HG02610 (cell line): ENCODE measurements around the gene FBRS.
"Not testable (repeated sequence)": the region's sequence is repeated elsewhere in the genome, so short reads cannot be mapped to it uniquely, and the experiment has no call there.

Source experiments
- ATAC-seq: cut with Tn5 transposase; IDR thresholded peaks from one replicate; pipeline ENCODE4 v1.9.1; 2021; ENCODE audit warnings: mild to moderate bottlenecking, moderate library complexity; ENCODE audit not compliant: unreplicated experiment

Gene FBRS

DNA sequence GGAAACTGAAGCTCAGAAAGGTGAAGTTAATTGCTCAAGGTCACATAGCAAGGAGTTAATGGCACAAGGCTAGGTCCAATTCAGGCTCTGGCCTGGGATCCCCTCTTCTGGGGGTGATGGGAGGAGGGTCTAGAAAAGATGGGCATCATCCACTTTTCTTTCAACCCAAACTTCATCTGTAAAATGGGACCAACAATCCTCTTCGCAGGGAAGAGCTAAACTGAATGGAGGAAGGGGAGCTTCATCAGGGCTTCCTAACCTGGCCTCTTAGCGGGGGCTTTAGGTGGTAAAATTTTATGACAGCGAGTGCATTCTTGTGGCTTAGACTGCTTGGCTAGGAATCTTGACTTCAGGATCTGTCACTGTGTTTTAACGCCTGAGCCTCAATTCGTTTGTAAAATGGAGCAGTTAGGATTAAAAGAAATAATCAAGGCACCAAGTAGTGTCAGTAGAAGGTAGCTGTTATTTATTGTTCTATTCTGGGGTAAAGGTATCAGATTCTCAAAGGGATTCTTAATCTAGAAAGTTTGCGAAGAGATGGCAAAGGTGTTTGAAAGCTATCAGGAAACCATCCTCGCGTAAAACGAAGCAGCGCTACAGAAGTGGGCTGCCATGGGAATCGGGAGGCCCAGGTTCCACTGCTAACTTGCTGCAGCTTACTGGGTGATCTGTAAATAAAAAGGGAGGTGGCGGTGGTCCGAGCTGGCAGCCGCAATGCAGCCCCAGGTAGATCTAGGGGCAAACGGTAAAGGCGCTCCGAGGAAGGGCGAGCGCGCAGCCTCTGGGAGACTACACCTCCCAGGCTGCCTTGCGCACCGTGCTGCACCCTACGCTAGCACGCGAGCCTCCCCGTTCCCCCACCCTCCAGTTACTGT, 39.3 kb downstream of the FBRS start:
- ATAC-seq, result peak; percentile 81

DNA sequence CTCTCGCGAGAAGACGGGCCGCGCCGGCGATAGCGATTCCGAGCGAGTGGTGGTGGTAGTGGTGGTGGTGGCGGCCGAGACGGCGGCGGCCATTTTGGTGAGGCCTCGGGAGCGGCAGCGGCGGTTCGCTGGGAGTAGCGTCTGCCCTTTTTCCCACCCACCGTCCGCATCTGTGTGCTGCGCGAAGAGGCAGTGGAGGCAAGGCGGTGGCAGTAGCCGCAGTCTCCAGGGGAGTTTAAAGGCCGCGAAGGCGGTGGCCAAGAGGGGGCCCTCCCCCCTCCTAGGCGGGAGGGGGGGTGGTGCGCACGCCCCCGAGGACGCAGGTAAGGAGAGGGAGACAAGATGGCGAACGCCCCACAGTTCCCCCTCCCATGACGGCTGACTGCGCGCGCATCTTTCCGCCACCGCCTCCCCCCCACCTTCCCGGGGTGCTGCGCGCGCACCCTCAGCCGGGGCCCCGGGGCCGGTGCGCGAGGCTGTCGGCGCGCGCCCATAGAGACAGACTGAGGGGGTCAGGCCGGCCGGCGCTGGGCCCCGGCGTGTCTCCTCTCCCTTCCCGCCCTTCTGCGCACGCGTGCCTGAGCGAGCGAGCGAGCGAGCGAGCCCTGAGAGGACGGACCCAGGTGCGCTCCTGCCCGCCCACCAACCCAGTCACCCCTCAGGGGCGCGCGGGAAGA, 40.0 kb downstream of the FBRS start:
- ATAC-seq, result peak; percentile 60

DNA sequence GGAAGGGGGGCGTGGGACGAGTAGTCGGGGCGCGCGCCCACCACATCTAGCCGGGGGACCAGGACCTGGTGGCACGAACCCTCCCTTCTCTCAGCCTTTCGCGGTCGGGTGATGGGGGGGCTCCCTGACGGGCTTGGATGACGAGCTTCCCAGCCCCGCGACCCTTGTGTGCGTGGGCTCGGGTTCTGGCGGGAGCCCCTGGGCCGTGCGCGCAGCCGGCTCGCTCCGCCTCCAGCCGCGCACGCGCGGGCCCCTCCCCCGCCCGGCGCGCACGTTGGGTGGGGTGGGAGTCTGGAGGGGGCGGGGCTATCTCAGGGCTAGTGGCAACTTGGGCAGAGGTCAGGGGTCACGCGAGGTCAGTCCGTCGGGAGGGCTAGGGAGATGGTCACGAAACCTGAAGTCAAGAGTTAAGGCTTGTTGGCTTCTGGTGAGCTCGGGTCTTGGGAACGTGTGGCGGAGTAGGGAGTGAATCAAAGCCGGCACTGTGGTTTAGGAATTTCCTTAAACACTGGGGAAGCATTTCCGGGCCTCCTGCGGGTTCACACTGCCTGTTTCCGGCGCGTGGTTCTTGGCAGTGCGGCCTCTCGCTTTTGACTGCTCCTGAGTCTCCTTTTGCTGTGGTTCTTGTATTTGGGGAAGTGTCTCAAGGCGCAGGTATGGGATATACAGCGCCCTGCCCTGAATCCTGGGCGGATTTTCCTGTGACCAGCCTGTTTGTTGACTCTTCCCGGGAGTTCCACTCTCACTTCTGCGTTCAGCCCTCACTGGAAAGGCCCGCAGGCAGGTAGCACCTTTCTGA, 40.8 kb downstream of the FBRS start, which contains the start of gene SRCAP:
Gene SRCAP, plus strand, starts transcription at position 356 of the 799 bp plus-strand sequence. CDS start 1,654 bp downstream, outside the sequence.
- ATAC-seq, result peak; percentile 23

DNA sequence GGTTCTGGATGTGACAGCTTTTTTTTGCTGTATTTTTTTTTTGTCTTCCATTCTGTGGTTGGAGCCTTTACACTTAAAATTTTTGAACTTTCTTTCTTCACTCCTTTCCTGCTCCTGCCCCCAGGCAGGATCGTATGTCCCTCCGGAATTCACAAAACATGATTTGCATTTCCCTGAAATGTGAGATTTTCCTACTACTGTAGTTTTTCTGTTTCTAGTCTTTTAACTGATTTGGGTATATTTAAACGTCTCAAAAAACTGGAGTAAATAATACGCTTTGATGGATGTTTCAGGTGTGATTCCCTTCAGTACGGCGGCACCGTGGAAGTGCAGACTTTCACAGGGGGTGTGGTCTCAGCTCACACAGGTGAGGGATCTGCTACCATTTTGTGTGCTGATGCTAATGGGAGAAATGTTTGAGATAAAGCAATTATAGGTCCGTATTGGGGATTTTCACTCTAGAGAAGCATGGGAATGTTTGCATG, 41.4 kb downstream of the FBRS start:
- ATAC-seq, result no peak

DNA sequence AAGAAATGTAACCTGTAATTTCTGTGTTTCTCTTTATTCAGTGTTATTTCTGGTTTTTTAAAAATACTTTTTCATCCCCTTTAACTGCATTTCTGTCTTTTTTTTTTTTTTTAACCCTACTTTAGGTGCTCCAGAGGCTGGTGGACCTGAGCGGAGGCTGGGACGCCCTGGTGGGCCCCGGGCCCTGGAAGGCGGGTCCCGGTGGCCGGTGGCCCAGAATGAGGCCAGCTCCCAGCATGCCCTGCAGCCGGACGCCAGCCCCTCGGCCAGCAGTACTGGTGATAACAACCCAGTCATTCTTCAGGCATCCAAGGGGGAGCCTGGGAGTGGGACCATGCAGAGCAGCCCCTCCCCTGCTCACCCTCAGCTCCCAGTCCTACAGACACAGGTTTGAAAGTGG, 42.3 kb downstream of the FBRS start:
- no peak for ATAC-seq

DNA sequence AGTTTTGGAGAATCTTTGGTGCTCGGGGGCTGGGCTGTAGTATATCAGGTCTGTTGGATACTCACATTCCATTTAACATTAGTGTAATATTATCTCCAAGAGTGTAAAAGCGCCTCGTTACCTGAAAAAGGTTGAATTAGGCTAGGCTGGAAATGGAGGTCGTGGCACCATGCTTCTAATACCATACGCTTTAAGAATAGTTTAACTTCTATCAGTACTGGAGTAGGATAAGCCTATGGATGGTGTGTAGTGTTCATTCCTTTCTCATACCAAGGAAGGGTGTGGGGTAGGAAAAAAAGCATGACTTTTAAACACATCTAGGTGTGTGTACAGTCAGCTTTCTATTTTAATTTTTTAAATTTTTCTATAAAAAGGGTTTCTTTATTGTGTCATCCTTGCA, 42.7 kb downstream of the FBRS start:
- no peak for ATAC-seq

DNA sequence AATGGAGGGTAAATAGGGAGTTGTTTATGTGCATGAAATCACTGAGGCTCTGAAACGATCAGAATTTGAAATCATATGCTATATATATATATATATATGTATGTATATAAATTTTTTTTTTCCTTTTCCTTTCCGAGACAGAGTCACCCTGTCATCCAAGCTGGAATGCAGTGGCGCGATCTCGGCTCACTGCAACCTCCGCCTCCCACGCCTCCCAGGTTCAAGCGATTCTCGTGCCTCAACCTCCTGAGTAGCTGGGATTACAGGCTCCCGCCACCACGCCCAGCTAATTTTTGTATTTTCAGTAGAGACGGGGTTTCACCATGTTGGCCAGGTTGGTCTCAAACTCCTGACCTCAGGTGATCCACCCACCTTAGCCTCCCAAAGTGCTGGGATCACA, 44.8 kb downstream of the FBRS start:
- ATAC-seq, result not testable (repeated sequence)

DNA sequence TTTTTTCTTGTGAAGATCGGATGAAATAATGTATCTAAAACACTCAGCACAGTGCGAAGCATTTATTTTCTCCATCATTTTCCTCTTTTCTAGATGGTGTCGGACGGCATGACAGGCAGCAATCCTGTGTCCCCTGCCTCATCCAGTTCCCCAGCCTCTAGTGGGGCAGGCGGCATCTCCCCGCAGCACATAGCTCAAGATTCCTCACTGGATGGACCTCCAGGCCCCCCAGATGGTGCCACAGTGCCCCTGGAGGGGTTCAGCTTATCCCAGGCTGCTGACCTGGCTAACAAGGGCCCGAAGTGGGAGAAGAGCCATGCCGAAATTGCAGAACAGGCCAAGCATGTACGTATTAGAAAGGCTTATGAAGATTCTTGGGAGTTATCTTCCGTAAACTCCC, 45.7 kb downstream of the FBRS start:
- ATAC-seq, result no peak

DNA sequence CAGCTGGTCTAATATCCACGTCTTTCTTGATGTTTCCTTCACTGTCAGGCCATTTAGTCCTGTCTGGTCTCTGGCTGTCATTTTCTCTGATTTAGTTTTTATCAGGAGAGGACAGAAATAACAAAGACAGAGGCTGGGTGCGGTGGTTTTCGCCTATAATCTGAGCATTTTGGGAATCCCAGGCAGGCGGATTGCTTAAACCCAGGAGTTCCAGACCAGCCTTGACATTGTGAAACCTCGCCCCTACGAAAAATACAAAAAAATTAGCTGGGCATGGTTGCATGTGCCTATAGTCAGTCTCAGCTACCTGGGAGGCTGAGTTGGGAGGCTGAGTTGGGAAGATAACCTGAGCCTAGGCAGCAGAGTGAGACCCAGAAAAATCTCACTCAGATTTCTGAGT, 47.8 kb downstream of the FBRS start:
- ATAC-seq, result no peak

DNA sequence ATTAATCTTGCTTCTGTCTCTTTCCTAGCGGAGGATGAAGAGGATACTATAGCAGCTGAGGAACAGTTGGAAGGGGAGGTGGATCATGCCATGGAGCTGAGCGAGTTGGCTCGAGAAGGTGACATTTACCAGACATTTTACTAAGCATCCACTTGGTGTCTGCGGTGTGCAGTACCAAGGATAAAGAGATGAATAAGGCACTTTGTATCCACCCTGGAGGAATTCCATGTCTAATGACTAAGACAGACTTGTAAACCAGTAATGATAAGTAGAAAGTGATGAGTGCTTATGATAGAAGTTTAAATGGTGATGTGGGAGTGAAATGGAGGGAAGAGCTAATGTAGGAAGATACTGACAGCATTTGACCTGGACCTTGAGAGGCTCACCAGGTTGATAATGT, 52.7 kb downstream of the FBRS start:
- ATAC-seq, result no peak

DNA sequence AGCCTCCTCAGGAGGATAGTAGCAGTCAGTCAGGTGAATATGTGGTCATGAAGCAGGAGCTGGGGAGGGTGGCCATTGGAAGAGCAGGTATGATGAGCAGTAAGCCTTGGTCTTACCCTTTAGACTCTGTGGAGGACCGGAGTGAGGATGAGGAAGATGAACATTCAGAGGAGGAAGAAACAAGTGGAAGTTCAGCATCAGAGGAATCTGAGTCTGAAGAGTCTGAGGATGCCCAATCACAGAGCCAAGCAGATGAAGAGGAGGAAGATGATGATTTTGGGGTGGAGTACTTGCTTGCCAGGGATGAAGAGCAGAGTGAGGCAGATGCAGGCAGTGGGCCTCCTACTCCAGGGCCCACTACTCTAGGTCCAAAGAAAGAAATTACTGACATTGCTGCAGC, 53.5 kb downstream of the FBRS start:
- ATAC-seq, result no peak

DNA sequence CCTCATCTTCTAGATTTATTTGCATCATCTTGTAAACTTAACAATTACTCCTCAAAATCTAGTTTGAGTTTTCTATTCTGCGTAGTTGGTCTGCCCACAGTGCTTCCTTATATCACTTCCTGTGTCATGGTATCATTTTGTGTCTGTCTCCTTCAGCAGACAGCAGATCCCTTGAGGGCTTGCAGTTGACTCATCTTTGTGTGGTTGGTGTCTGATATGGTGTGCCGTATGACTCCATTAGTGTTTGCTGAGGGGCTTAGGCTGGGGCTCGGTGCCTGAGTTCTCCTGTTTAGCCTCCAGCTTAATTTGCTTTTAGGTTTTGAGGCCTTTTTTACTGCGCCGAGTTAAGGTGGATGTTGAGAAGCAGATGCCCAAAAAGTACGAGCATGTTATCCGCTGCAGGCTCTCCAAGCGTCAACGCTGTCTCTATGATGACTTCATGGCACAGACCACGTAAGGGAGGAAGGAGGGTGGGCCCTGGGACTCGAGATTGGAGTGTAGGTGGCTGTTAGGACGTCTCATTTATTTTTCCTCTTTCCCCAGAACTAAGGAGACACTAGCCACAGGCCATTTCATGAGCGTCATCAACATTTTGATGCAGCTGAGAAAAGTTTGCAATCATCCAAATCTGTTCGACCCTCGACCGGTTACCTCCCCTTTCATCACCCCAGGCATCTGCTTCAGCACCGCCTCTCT, 57.7 kb downstream of the FBRS start:
- ATAC-seq, result no peak

DNA sequence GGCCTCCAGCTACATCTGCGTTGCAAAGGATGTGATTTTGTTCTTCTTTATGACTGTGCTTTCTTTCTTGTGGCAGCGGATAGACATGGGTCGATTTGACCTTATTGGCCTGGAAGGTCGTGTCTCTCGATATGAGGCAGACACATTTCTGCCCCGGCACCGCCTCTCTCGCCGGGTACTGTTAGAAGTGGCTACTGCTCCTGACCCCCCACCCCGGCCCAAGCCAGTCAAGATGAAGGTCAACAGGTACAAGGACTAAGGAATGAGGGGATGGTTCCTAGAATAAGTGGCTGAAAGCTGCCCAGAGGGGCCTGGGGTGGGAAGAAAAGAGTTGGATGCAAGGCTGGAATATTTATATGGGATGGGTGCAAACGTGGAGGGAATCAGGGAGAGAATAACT, 61.9 kb downstream of the FBRS start:
- no peak for ATAC-seq
